Ectodermal cell (in vitro differentiated cells): ENCODE results near the gene SEMA5B.

ENCODE experiments used
- H3K27ac ChIP-seq: 2 replicates; pipeline ENCODE4 v1.7.0; 2013; ENCODE audit warnings: mild to moderate bottlenecking, low read depth, low read length; ENCODE audit not compliant: insufficient read depth, poor library complexity, severe bottlenecking
- H3K27me3 ChIP-seq: 2 replicates; pipeline ENCODE4 v1.7.0; 2013; ENCODE audit warnings: mild to moderate bottlenecking, low read length; ENCODE audit not compliant: insufficient read depth, control insufficient read depth, poor library complexity, severe bottlenecking
- H3K36me3 ChIP-seq: one replicate; pipeline ENCODE4 v1.7.0; 2013; ENCODE audit warnings: low read length; ENCODE audit not compliant: control insufficient read depth, insufficient read depth
- H3K4me1 ChIP-seq: one replicate; pipeline ENCODE4 v1.7.0; 2013; ENCODE audit warnings: low read length; ENCODE audit not compliant: control insufficient read depth, insufficient read depth
- H3K4me3 ChIP-seq: 2 replicates; pipeline ENCODE4 v1.7.0; 2013; ENCODE audit warnings: low read depth, low read length, control low read depth; ENCODE audit not compliant: insufficient read depth
- H3K9me3 ChIP-seq: 2 replicates; pipeline ENCODE4 v1.7.0; 2013; ENCODE audit warnings: mild to moderate bottlenecking, low read length, moderate library complexity; ENCODE audit not compliant: control insufficient read depth
- WGBS, 2 experiments: methylation state at CpG; one replicate each; pipeline ENCODE4 v1.1.7; 2013; ENCODE audit warnings: missing lambda C conversion rate in 2 of 2; 5-methylcytosine and 5-hydroxymethylcytosine counted together

Gene SEMA5B

GRCh38 chr3:122940628-122941086, 86.9 kb downstream of the SEMA5B start:
- Histone ChIP-seq H3K4me3 (no peak overlapping the region), H3K27ac (no peak overlapping the region), H3K27me3 (no peaks in the 10 kb centered on the region), H3K4me1 (peaks cover 12% of the 10 kb centered on the region), H3K9me3 (no peaks in the 10 kb centered on the region), H3K36me3 (no peaks in the 10 kb centered on the region)
- WGBS, 2 experiments: 91 to 93% methylated on average over 5 of the region's 5 CpGs

GRCh38 chr3:122938783-122939425, 88.7 kb downstream of the SEMA5B start:
- H3K36me3 ChIP-seq: no peaks in the 10 kb centered on the region
- peaks cover 8% of the 10 kb centered on the region for H3K4me1 ChIP-seq
- no peaks in the 10 kb centered on the region for H3K27me3 ChIP-seq
- WGBS, 2 experiments: 82 to 84% methylated on average over 9 of the region's 9 CpGs
- no peak overlapping the region for H3K27ac ChIP-seq
- H3K9me3 ChIP-seq: no peaks in the 10 kb centered on the region
- H3K4me3 ChIP-seq: no peak overlapping the region

- no peaks in the 10 kb centered on the region for H3K4me1 ChIP-seq
- no peak overlapping the region for H3K4me3 ChIP-seq
- no peaks in the 10 kb centered on the region for H3K36me3 ChIP-seq
- H3K9me3 ChIP-seq: no peaks in the 10 kb centered on the region
- no peaks in the 10 kb centered on the region for H3K27me3 ChIP-seq
- no peak overlapping the region for H3K27ac ChIP-seq
- WGBS, 2 experiments: 92 to 95% methylated on average over 4 of the region's 4 CpGs
Measured at GRCh38 chr3:122937745-122938144, 89.8 kb downstream of the SEMA5B start.

GRCh38 chr3:122936986-122937385, 90.6 kb downstream of the SEMA5B start:
- Histone ChIP-seq H3K4me3 (no peak overlapping the region), H3K27ac (no peak overlapping the region), H3K4me1 (no peaks in the 10 kb centered on the region), H3K9me3 (no peaks in the 10 kb centered on the region), H3K36me3 (no peaks in the 10 kb centered on the region), H3K27me3 (no peaks in the 10 kb centered on the region)
- WGBS, 2 experiments: 91 to 95% methylated on average over 4 to 5 of the region's 5 CpGs

GRCh38 chr3:122936335-122936734, 91.2 kb downstream of the SEMA5B start:
- Histone ChIP-seq H3K4me1 (no peaks in the 10 kb centered on the region), H3K36me3 (no peaks in the 10 kb centered on the region), H3K27ac (no peak overlapping the region), H3K27me3 (no peaks in the 10 kb centered on the region), H3K9me3 (no peaks in the 10 kb centered on the region), H3K4me3 (no peak overlapping the region)
- WGBS, 2 experiments: 93% methylated on average over 9 of the region's 9 CpGs

GRCh38 chr3:122934251-122934650, 93.3 kb downstream of the SEMA5B start:
- 83 to 100% methylated on average over 1 of the region's 1 CpG for WGBS, 2 experiments
- H3K4me1 ChIP-seq: no peaks in the 10 kb centered on the region
- no peaks in the 10 kb centered on the region for H3K36me3 ChIP-seq
- H3K4me3 ChIP-seq: no peak overlapping the region
- no peak overlapping the region for H3K27ac ChIP-seq
- H3K27me3 ChIP-seq: no peaks in the 10 kb centered on the region
- H3K9me3 ChIP-seq: no peaks in the 10 kb centered on the region

GRCh38 chr3:122932251-122932967, 95.2 kb downstream of the SEMA5B start:
- Histone ChIP-seq H3K4me3 (no peak overlapping the region), H3K36me3 (no peaks in the 10 kb centered on the region), H3K27me3 (no peaks in the 10 kb centered on the region), H3K9me3 (no peaks in the 10 kb centered on the region), H3K27ac (no peak overlapping the region), H3K4me1 (no peaks in the 10 kb centered on the region)
- WGBS, 2 experiments: 90 to 91% methylated on average over 5 of the region's 5 CpGs

GRCh38 chr3:122931636-122932035, 95.9 kb downstream of the SEMA5B start:
- no peaks in the 10 kb centered on the region for H3K9me3 ChIP-seq
- WGBS, 2 experiments: 95 to 97% methylated on average over 4 of the region's 4 CpGs
- H3K36me3 ChIP-seq: no peaks in the 10 kb centered on the region
- H3K27ac ChIP-seq: no peak overlapping the region
- H3K4me1 ChIP-seq: no peaks in the 10 kb centered on the region
- H3K27me3 ChIP-seq: no peaks in the 10 kb centered on the region
- H3K4me3 ChIP-seq: no peak overlapping the region

GRCh38 chr3:122930063-122930997, 97.2 kb downstream of the SEMA5B start:
- no peak overlapping the region for H3K4me3 ChIP-seq
- H3K9me3 ChIP-seq: no peaks in the 10 kb centered on the region
- H3K4me1 ChIP-seq: no peaks in the 10 kb centered on the region
- H3K27me3 ChIP-seq: no peaks in the 10 kb centered on the region
- H3K36me3 ChIP-seq: no peaks in the 10 kb centered on the region
- H3K27ac ChIP-seq: no peak overlapping the region
- 87 to 90% methylated on average over 14 of the region's 14 CpGs for WGBS, 2 experiments
